ENCODE results near the gene LASP1NB.
"Not testable (repeated sequence)": the region's sequence is repeated elsewhere in the genome, so short reads cannot be mapped to it uniquely, and the experiment has no call there.

Gene LASP1NB

GRCh38 chr17:38918916-38919315 lies 6.5 kb upstream of the LASP1NB start:
- DNase-seq = no peak

GRCh38 chr17:38919316-38920078 lies 5.9 kb upstream of the LASP1NB start:
- DNase-seq = no peak

- no peak for DNase-seq
Measured at GRCh38 chr17:38920374-38921291, 4.8 kb upstream of the LASP1NB start.

- DNase-seq = no peak
Measured at GRCh38 chr17:38921756-38922411, 3.5 kb upstream of the LASP1NB start.

- peak; percentile 27 for DNase-seq
Measured at GRCh38 chr17:38922538-38923297, 2.7 kb upstream of the LASP1NB start.

GRCh38 chr17:38926293-38927070 lies 1.1 kb downstream of the LASP1NB start:
- DNase-seq = no peak

- DNase-seq = not testable (repeated sequence)
Measured at GRCh38 chr17:38930782-38931181, 5.4 kb downstream of the LASP1NB start.

- not testable (repeated sequence) for DNase-seq
Measured at GRCh38 chr17:38933962-38934361, 8.5 kb downstream of the LASP1NB start.

GRCh38 chr17:38939987-38940386 lies 14.6 kb downstream of the LASP1NB start:
- no peak for DNase-seq

GRCh38 chr17:38940404-38940803 lies 15.0 kb downstream of the LASP1NB start:
- DNase-seq = no peak

- DNase-seq = peak; percentile 32
Measured at GRCh38 chr17:38942696-38943334, 17.4 kb downstream of the LASP1NB start.

- DNase-seq = no peak
Measured at GRCh38 chr17:38943607-38944006, 18.2 kb downstream of the LASP1NB start.

GRCh38 chr17:38947189-38947588 lies 21.8 kb downstream of the LASP1NB start:
- no peak for DNase-seq

GRCh38 chr17:38953800-38954199 lies 28.4 kb downstream of the LASP1NB start:
- DNase-seq = not testable (repeated sequence)

- no peak for DNase-seq
Measured at GRCh38 chr17:38958326-38958725, 32.9 kb downstream of the LASP1NB start.

- DNase-seq = no peak
Measured at GRCh38 chr17:38958756-38959155, 33.3 kb downstream of the LASP1NB start.

- DNase-seq = no peak
Measured at GRCh38 chr17:38959508-38959907, 34.1 kb downstream of the LASP1NB start.

GRCh38 chr17:38960402-38960801 lies 35.0 kb downstream of the LASP1NB start:
- DNase-seq = no peak

- DNase-seq = no peak
Measured at GRCh38 chr17:38961413-38961812, 36.0 kb downstream of the LASP1NB start.

- DNase-seq = peak; percentile 13
Measured at GRCh38 chr17:38967290-38967738, 41.9 kb downstream of the LASP1NB start, which contains the start of gene FBXO47. TSS of gene FBXO47 (minus strand) at chr17:38967403. CDS start at chr17:38963025, 4,378 bp downstream.

- peak; percentile 27 for DNase-seq
Measured at GRCh38 chr17:38969281-38969680, 43.9 kb downstream of the LASP1NB start.
